Colonic mucosa (tissue), 4 donors: ENCODE data around the gene GRM8. TPM values are rescaled to one million over a fixed set of nuclear protein-coding genes. Genes with fewer than 3 reads are reported as not detected.
"Not testable (repeated sequence)": the region's sequence is repeated elsewhere in the genome, so short reads cannot be mapped to it uniquely, and the experiment has no call there.

ENCODE experiments used
- DNase-seq: peaks from one replicate; pipeline ENCODE4 v3.0.0-alpha.2; 2020
- H3K27ac ChIP-seq: fragments of 200-600 bp; one replicate; pipeline ENCODE4 v1.8.0; 2021
- H3K27me3 ChIP-seq: fragments of 200-600 bp; one replicate; pipeline ENCODE4 v1.8.0; 2021
- H3K36me3 ChIP-seq: fragments of 200-600 bp; one replicate; pipeline ENCODE4 v1.8.0; 2021
- H3K4me1 ChIP-seq: fragments of 200-600 bp; one replicate; pipeline ENCODE4 v1.8.0; 2021; ENCODE audit warnings: mild to moderate bottlenecking
- H3K4me3 ChIP-seq: fragments of 200-600 bp; one replicate; pipeline ENCODE4 v1.8.0; 2021
- H3K9ac ChIP-seq, 2 donors: one replicate each; pipeline ENCODE4 v1.7.0; 2013; ENCODE audit warnings: control low read depth in 2 of 2, low read depth in 2 of 2, low read length in 2 of 2
- H3K9me3 ChIP-seq: fragments of 200-600 bp; one replicate; pipeline ENCODE4 v1.8.0; 2021
- intact Hi-C: fragments of 100-400 bp; cut with DNase I; formaldehyde crosslinking; loops from one replicate; pipeline ENCODE4 v1.14.1; 2022
- total RNA-seq, 2 donors: library from RNA; stranded (reverse); fragmentation: NEBNext Ultra II Directional in 1 of 2; extraction: Animal tissue kit (Norgen Biotek cat#: 25700) in 1 of 2; gene quantifications; one replicate each; pipeline ENCODE4 v1.2.1, GENCODE V29; 2021
- TF ChIP-seq, protein P1 (sequence below): fragments of 200-600 bp; IDR thresholded peaks from one replicate; pipeline ENCODE4 v1.8.0; 2022; ENCODE audit warnings: antibody characterized with exemption, mild to moderate bottlenecking
- donor health status: healthy.
- donor health status: DM: no; HTN: no; CAD: no.
- donor health status: DM: no; HTN: no; CAD: no.

The GRM8 gene
- total RNA-seq, 2 donors from 2014 or later: 2.2 to 2.5 TPM

DNA sequence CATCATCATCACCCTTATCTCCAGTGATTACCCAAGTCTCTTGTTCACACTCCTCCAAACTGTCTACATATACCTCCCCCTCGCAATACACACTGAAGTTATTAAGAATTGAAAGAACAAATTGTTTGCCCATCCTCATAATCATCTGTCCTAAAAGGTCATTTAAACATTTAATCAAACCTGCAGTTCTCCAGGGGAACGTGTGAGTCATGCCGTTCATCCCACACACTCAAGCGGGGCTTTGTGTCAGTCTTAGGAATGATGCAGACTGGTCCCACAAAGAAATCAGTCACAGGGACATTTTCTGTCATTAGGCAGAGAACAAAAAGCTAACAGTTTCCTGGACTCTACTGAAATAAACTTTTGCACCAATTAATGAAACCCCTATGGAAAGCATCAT lies 365.2 kb downstream of the GRM8 start:
- DNase-seq, H3K4me3 ChIP-seq, H3K36me3 ChIP-seq, intact Hi-C loops, H3K4me1 ChIP-seq, H3K27me3 ChIP-seq, H3K9me3 ChIP-seq, H3K27ac ChIP-seq, H3K9ac ChIP-seq: not testable (repeated sequence)

DNA sequence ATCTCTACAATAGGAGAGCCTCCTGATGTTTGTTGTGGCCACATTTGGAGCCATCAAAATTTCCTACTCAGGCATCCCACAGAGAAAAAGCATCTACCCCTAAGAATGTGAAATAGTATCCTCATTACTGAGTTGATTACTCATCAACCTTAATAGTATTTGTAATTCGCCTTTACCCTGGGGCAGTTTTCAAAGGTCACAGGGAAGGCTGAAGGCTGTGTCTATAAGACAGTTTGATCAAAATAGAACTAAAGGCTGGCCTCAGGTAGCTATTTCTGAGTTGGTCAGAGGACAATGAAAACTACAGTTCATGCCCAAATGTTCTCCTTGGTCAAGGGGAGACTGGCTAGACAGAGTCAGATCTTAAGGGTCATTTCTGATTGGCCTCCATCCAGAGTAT lies 370.0 kb downstream of the GRM8 start:
- H3K4me1 ChIP-seq, H3K9ac ChIP-seq, intact Hi-C loops, H3K27me3 ChIP-seq, DNase-seq, H3K36me3 ChIP-seq, H3K4me3 ChIP-seq, H3K27ac ChIP-seq, H3K9me3 ChIP-seq: not testable (repeated sequence)

DNA sequence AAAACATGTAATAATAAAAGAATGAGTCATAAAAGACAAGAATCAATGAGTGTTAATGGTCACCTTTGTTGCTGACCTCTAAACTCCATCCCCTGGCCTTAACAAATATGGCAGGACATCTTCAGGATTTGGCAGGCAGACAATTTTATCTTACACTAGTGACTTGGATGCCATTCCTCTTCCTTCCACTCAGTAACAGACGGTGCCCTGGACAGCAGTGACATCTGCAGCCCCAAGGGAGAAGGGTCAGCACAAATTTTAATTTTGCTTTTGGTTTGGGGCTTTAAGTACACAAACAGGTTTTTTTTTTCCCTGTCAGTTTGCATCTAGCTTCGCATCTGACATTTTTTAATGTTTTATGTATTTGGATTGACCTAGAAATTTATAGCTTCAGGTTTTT lies 370.8 kb downstream of the GRM8 start:
- H3K36me3 ChIP-seq, H3K4me3 ChIP-seq, H3K27ac ChIP-seq, DNase-seq, intact Hi-C loops, H3K4me1 ChIP-seq, H3K9ac ChIP-seq, H3K27me3 ChIP-seq, H3K9me3 ChIP-seq: not testable (repeated sequence)

DNA sequence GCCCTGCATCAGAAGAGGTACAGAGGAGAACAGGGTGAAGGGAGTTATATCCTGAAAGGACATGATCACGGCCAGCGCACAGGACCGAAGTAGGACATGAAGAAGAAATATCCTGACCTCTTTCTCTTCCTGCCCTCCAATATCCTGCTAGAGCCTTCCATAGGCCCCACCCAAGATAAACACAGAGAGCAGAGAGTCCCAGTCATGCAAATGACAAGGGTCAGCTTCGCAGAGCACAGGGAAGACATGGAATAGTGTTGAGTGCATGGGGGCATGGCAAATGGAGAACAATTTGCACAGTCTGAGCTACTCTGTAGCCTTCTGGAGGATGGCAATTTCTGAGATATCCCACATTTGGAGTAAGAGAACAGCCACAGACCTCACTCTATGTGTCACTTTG lies 371.4 kb downstream of the GRM8 start:
- H3K4me1 ChIP-seq: no peaks in the 10 kb centered on the region
- no peaks in the 10 kb centered on the region for H3K27me3 ChIP-seq
- no peaks in the 10 kb centered on the region for H3K9me3 ChIP-seq
- H3K4me3 ChIP-seq: no peak overlapping the region
- intact Hi-C loops: no loop called here
- no peak overlapping the region for H3K9ac ChIP-seq
- no peaks in the 10 kb centered on the region for H3K36me3 ChIP-seq
- H3K27ac ChIP-seq: no peak overlapping the region
- no peak for DNase-seq
- TF ChIP-seq, protein P1, sequence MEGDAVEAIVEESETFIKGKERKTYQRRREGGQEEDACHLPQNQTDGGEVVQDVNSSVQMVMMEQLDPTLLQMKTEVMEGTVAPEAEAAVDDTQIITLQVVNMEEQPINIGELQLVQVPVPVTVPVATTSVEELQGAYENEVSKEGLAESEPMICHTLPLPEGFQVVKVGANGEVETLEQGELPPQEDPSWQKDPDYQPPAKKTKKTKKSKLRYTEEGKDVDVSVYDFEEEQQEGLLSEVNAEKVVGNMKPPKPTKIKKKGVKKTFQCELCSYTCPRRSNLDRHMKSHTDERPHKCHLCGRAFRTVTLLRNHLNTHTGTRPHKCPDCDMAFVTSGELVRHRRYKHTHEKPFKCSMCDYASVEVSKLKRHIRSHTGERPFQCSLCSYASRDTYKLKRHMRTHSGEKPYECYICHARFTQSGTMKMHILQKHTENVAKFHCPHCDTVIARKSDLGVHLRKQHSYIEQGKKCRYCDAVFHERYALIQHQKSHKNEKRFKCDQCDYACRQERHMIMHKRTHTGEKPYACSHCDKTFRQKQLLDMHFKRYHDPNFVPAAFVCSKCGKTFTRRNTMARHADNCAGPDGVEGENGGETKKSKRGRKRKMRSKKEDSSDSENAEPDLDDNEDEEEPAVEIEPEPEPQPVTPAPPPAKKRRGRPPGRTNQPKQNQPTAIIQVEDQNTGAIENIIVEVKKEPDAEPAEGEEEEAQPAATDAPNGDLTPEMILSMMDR: no peak

DNA sequence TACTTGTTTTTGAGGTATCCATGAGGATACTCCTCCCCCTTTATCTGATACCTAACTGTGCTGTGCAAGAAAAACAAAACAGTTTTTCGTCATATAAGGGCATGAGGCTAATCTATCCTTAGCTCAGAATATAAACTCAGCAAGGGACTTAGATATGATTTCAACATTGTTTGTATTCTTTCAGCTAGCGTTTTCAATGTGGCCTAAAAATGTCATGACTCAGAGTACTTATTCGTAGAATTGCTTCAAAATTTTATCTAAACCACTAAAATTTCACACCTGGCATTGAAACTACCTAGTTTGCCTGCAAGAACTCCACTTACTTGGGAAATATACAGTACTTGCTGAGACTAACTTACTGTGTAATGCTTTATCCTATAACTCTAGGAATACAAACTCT lies 376.2 kb downstream of the GRM8 start:
- DNase-seq, intact Hi-C loops, H3K27ac ChIP-seq, H3K27me3 ChIP-seq, H3K4me1 ChIP-seq, H3K36me3 ChIP-seq, H3K9ac ChIP-seq, H3K4me3 ChIP-seq, H3K9me3 ChIP-seq: not testable (repeated sequence)

DNA sequence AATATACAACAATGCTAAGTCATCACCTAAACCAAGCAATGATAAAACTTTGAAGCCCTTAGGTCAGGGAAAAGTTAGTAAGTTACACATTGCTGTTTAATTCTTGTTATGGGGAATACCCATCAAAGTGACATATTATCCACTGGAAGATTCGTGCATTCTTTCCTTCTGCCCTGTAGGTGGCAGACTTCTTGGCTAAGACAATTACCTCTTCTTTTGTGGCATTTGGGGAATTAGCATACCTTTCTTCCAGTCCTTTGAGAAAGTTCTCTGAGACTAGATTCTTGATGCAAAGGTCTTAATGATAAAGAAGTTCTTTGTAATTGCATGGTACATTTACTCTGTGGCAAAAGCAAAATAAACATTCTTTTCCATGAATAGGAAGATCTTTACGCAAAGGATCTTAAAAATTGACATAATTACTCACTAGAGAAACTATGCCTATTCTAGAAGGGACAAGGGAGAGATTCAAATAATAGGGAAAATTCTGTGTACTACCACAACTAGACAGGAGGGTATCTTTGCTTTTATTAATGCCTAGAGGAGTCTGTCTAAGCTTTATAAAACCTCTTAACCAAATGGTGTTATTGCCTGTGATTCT lies 395.9 kb downstream of the GRM8 start:
- no peaks in the 10 kb centered on the region for H3K9me3 ChIP-seq
- no peaks in the 10 kb centered on the region for H3K27me3 ChIP-seq
- intact Hi-C loops: no loop called here
- no peak overlapping the region for H3K9ac ChIP-seq
- no peak for DNase-seq
- no peaks in the 10 kb centered on the region for H3K4me1 ChIP-seq
- no peaks in the 10 kb centered on the region for H3K36me3 ChIP-seq
- H3K4me3 ChIP-seq: no peak overlapping the region
- no peak overlapping the region for H3K27ac ChIP-seq
- TF ChIP-seq, protein P1: peak; percentile 50

DNA sequence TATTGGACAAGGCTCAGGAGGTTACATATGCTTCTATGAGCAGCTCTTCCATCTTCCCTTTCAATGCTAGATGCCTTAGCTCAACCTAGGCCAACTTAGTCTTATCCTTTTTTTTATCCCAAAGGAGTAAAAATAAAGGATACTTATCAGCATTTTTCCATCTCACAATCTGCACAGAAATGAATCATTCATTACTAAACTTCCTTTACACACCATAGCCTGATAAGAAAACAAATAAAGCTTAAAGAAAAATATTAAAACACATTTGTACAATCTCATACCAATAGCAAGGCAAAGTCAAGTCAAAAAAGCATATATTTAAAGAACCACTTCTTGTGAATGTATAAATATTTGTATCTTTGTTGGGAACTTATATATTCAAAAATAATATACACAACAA lies 407.4 kb downstream of the GRM8 start:
- Histone ChIP-seq H3K4me1 (no peaks in the 10 kb centered on the region), H3K9ac (no peak overlapping the region), H3K9me3 (no peaks in the 10 kb centered on the region), H3K27ac (no peak overlapping the region), H3K4me3 (no peak overlapping the region), H3K27me3 (no peaks in the 10 kb centered on the region), H3K36me3 (no peaks in the 10 kb centered on the region)
- no peak for DNase-seq
- intact Hi-C loops: no loop called here
- TF ChIP-seq, protein P1: no peak
